Measurements from ENCODE around the gene PRMT1.

PRMT1 gene

GRCh38 chr19:49685845-49686332, 8.8 kb downstream of the PRMT1 start:
- Histone ChIP-seq H3K36me3 (peaks cover 53 to 73% (median 70%) of the 10 kb centered on the region in 3 donors), H3K27ac (no peak overlapping the region), H3K4me3 (no peak overlapping the region), H3K9me3 (no peaks in the 10 kb centered on the region), H3K27me3 (peaks cover 0 to 3% of the 10 kb centered on the region in 2 donors), H3K4me1 (peaks cover 0 to 24% (median 20%) of the 10 kb centered on the region in 4 donors)
- TF ChIP-seq CTCF (IDR thresholded peaks at IDR 0.05), result no peak
- DNase-seq, result no peak
- intact Hi-C loops (cut with DNase I; ENCODE audit: low total_unique reads), result no loop called here

- TF ChIP-seq CTCF (IDR thresholded peaks at IDR 0.05), result no peak
- H3K27ac ChIP-seq, result no peak overlapping the region
- peaks cover 0 to 27% (median 24%) of the 10 kb centered on the region in 4 donors for H3K4me1 ChIP-seq
- peaks cover 0 to 10% of the 10 kb centered on the region in 2 donors for H3K27me3 ChIP-seq
- no peaks in the 10 kb centered on the region for H3K9me3 ChIP-seq
- H3K4me3 ChIP-seq, result no peak overlapping the region
- intact Hi-C loops (cut with DNase I; ENCODE audit: low total_unique reads), result no loop called here
- peaks cover 47 to 66% (median 65%) of the 10 kb centered on the region in 3 donors for H3K36me3 ChIP-seq
- DNase-seq, result no peak
Observed at GRCh38 chr19:49686503-49687088, 9.5 kb downstream of the PRMT1 start.

GRCh38 chr19:49687150-49687549, 10.1 kb downstream of the PRMT1 start:
- H3K27ac ChIP-seq, result no peak overlapping the region
- intact Hi-C loops (cut with DNase I; ENCODE audit: low total_unique reads), result no loop called here

GRCh38 chr19:49687566-49688316, 10.7 kb downstream of the PRMT1 start:
- no peak for TF ChIP-seq CTCF (IDR thresholded peaks at IDR 0.05)
- DNase-seq, result no peak
- no peaks in the 10 kb centered on the region for H3K9me3 ChIP-seq
- peaks cover 0 to 31% (median 25%) of the 10 kb centered on the region in 4 donors for H3K4me1 ChIP-seq
- H3K27me3 ChIP-seq, result peaks cover 0 to 19% of the 10 kb centered on the region in 2 donors
- H3K4me3 ChIP-seq, result no peak overlapping the region
- intact Hi-C loops (cut with DNase I; ENCODE audit: low total_unique reads), result no loop called here
- no peak overlapping the region for H3K27ac ChIP-seq
- peaks cover 36 to 54% (median 53%) of the 10 kb centered on the region in 3 donors for H3K36me3 ChIP-seq

More at GRCh38 chr19:49687150-49687549, 10.1 kb downstream of the PRMT1 start:
- Histone ChIP-seq H3K27me3 (peaks cover 0 to 15% of the 10 kb centered on the region in 2 donors), H3K9me3 (no peaks in the 10 kb centered on the region), H3K36me3 (peaks cover 41 to 60% (median 59%) of the 10 kb centered on the region in 3 donors), H3K4me3 (no peak overlapping the region), H3K4me1 (peaks cover 0 to 31% (median 25%) of the 10 kb centered on the region in 4 donors)
- no peak for TF ChIP-seq CTCF (IDR thresholded peaks at IDR 0.05)
- no peak for DNase-seq

- no peak for DNase-seq
- Histone ChIP-seq H3K4me3 (peak overlapping the region in 1 of 2 donors; percentile 12), H3K27ac (no peak overlapping the region), H3K36me3 (peaks cover 28 to 47% (median 44%) of the 10 kb centered on the region in 3 donors), H3K9me3 (no peaks in the 10 kb centered on the region), H3K27me3 (peaks cover 0 to 23% of the 10 kb centered on the region in 2 donors), H3K4me1 (peaks cover 0 to 31% (median 25%) of the 10 kb centered on the region in 4 donors)
- no peak for TF ChIP-seq CTCF (IDR thresholded peaks at IDR 0.05)
- intact Hi-C loops (cut with DNase I; ENCODE audit: low total_unique reads), result no loop called here
Observed at GRCh38 chr19:49688531-49689132, 11.6 kb downstream of the PRMT1 start.
